Nucleus accumbens (tissue), 56 donors: ENCODE data around the gene CAPN9.
A peak's percentile ranks its signal among the peaks of the same experiment; 100 is the strongest.
"Not testable (repeated sequence)": the region's sequence is repeated elsewhere in the genome, so short reads cannot be mapped to it uniquely, and the experiment has no call there.

Experiments
- DNase-seq, 56 donors: peaks; one replicate each; lab custom pipeline; 2025; lab: John Stamatoyannopoulos, UW

CAPN9 gene

GRCh38 chr1:230747127-230747730 lies at the start of gene CAPN9:
CAPN9 (plus strand) TSS chr1:230747388; CDS start chr1:230747497, 109 bp downstream.
- DNase-seq: no peak

GRCh38 chr1:230698130-230698529 lies 49.1 kb upstream of the CAPN9 start:
- no peak for DNase-seq

- DNase-seq: not testable (repeated sequence)
Measured at GRCh38 chr1:230698964-230699363, 48.2 kb upstream of the CAPN9 start.

- DNase-seq: no peak
Measured at GRCh38 chr1:230699716-230700115, 47.5 kb upstream of the CAPN9 start.

- DNase-seq: no peak
Measured at GRCh38 chr1:230700132-230700531, 47.1 kb upstream of the CAPN9 start.

GRCh38 chr1:230701434-230701833 lies 45.8 kb upstream of the CAPN9 start:
- peak in 19 of 56 donors; percentile 24 to 75 (median 41) for DNase-seq

- no peak for DNase-seq
Measured at GRCh38 chr1:230701895-230702768, 45.1 kb upstream of the CAPN9 start.

- no peak for DNase-seq
Measured at GRCh38 chr1:230702934-230703678, 44.1 kb upstream of the CAPN9 start.

GRCh38 chr1:230703679-230704385 lies 43.4 kb upstream of the CAPN9 start:
- no peak for DNase-seq

GRCh38 chr1:230704830-230705229 lies 42.4 kb upstream of the CAPN9 start:
- no peak for DNase-seq

- no peak for DNase-seq
Measured at GRCh38 chr1:230705289-230706019, 41.7 kb upstream of the CAPN9 start.

GRCh38 chr1:230706020-230706699 lies 41.0 kb upstream of the CAPN9 start:
- DNase-seq: no peak

- no peak for DNase-seq
Measured at GRCh38 chr1:230706887-230707731, 40.1 kb upstream of the CAPN9 start.

GRCh38 chr1:230707732-230708630 lies 39.2 kb upstream of the CAPN9 start:
- DNase-seq: no peak

GRCh38 chr1:230708631-230709580 lies 38.3 kb upstream of the CAPN9 start:
- DNase-seq: no peak
